Lung (tissue), 16 donors: ENCODE measurements around the gene BLTP2. TPM values are rescaled to one million over a fixed set of nuclear protein-coding genes. Genes with fewer than 3 reads are reported as not detected.

Experiments used
- ATAC-seq: fragments of 200-7000 bp; cut with Tn5 transposase; one replicate; pipeline ENCODE4 v1.9.1; 2020; ENCODE audit warnings: moderate number of reproducible peaks; ENCODE audit not compliant: insufficient read depth, low FRiP score
- DNase-seq, 3 donors: peaks; one replicate each; pipeline ENCODE4 v3.0.0-alpha.2; 2013 to 2017
- H3K27ac ChIP-seq, 2 donors: one replicate each; pipeline ENCODE4 v1.5.1; 2013; ENCODE audit warnings: mild to moderate bottlenecking in 2 of 2, moderate library complexity in 2 of 2, control low read depth in 1 of 2, inconsistent platforms in 1 of 2, low read depth in 1 of 2, low read length in 1 of 2
- H3K27me3 ChIP-seq, 3 donors: one replicate each; pipeline ENCODE4 v1.5.1; 2013; ENCODE audit warnings: low read length in 2 of 3; ENCODE audit not compliant: control insufficient read depth in 3 of 3, insufficient read depth in 3 of 3
- H3K36me3 ChIP-seq, 4 donors: one replicate each; pipeline ENCODE4 v1.5.1; 2013; ENCODE audit warnings: low read length in 4 of 4, mild to moderate bottlenecking in 1 of 4, moderate library complexity in 1 of 4; ENCODE audit not compliant: control insufficient read depth in 4 of 4, insufficient read depth in 4 of 4
- H3K4me1 ChIP-seq, 5 donors: one replicate each; pipeline ENCODE4 v1.5.1; 2013; ENCODE audit warnings: low read length in 5 of 5, mild to moderate bottlenecking in 2 of 5, moderate library complexity in 1 of 5; ENCODE audit not compliant: control insufficient read depth in 5 of 5, insufficient read depth in 5 of 5
- H3K4me3 ChIP-seq: one replicate; pipeline ENCODE4 v1.5.1; 2013; ENCODE audit warnings: mild to moderate bottlenecking, control low read depth, moderate library complexity
- H3K9ac ChIP-seq, 2 donors: one replicate each; pipeline ENCODE4 v1.5.1; 2013; ENCODE audit warnings: low read length in 2 of 2, control low read depth in 1 of 2; ENCODE audit not compliant: insufficient read depth in 1 of 2
- H3K9me3 ChIP-seq, 4 donors: one replicate each; pipeline ENCODE4 v1.5.1; 2013; ENCODE audit warnings: low read length in 3 of 4, mild to moderate bottlenecking in 1 of 4, moderate library complexity in 1 of 4; ENCODE audit not compliant: control insufficient read depth in 4 of 4, insufficient read depth in 3 of 4
- WGBS, 2 donors: extraction: QIAGEN DNeasy Blood & Tissue Kit; methylation state at CpG; one replicate each; pipeline ENCODE4 v1.1.7; 2013; 5-methylcytosine and 5-hydroxymethylcytosine counted together
- long read RNA-seq, 5 donors: transcript quantifications; one replicate each; lab custom pipeline, GENCODE V29; 2026
- polyA plus RNA-seq, 2 donors: library from polyadenylated mRNA; stranded (reverse); fragments of 200-250 nt; gene quantifications; one replicate each; pipeline ENCODE4 v1.2.1, GENCODE V29; 2013
- total RNA-seq, 2 donors: library from RNA; depleted of rRNA in 1 of 2; stranded (reverse); fragments of >200 nt in 1 of 2; gene quantifications; one replicate each; pipeline ENCODE4 v1.2.1, GENCODE V29; 2014 to 2021
- TF ChIP-seq, protein P1 (sequence below): IDR thresholded peaks from 2 replicates; pipeline ENCODE4 v1.5.1; 2012; ENCODE audit warnings: mild to moderate bottlenecking; ENCODE audit errors: control extremely low read depth, extremely low read depth
- donor health status: control.
- donor health status: control.
- donor health status: Bipolar disorder and iron deficiency.
- donor health status: healthy.
- donor health status: DM: yes; HTN: yes; CAD: no.

The BLTP2 gene
- 100 to 1,000 TPM in 1 of 2 donors, 10 to 100 TPM in 1; 81.3 to 147 TPM for total RNA-seq
- 10 to 100 TPM; 23.4 to 46.4 TPM for polyA plus RNA-seq
- long read RNA-seq, donor 1, partial matches to known transcripts: 11 of 17 reads
- long read RNA-seq, donor 1, other reads (novel, unspliced or antisense): 0 of 17 reads
- long read RNA-seq, donor 2, partial matches to known transcripts: 0 of 3 reads
- long read RNA-seq, donor 2, other reads (novel, unspliced or antisense): 0 of 3 reads
- long read RNA-seq, donor 3, partial matches to known transcripts: 2,510 of 2,614 reads
- long read RNA-seq, donor 3, other reads (novel, unspliced or antisense): 102 of 2,614 reads
- long read RNA-seq, donor 4, partial matches to known transcripts: 0 of 2 reads
- long read RNA-seq, donor 4, other reads (novel, unspliced or antisense): 0 of 2 reads
- long read RNA-seq, donor 5, full-length matches to known transcripts: 16 of 32 reads
- long read RNA-seq, donor 5, partial matches to known transcripts: 16 of 32 reads
- long read RNA-seq, donor 5, other reads (novel, unspliced or antisense): 0 of 32 reads

DNA sequence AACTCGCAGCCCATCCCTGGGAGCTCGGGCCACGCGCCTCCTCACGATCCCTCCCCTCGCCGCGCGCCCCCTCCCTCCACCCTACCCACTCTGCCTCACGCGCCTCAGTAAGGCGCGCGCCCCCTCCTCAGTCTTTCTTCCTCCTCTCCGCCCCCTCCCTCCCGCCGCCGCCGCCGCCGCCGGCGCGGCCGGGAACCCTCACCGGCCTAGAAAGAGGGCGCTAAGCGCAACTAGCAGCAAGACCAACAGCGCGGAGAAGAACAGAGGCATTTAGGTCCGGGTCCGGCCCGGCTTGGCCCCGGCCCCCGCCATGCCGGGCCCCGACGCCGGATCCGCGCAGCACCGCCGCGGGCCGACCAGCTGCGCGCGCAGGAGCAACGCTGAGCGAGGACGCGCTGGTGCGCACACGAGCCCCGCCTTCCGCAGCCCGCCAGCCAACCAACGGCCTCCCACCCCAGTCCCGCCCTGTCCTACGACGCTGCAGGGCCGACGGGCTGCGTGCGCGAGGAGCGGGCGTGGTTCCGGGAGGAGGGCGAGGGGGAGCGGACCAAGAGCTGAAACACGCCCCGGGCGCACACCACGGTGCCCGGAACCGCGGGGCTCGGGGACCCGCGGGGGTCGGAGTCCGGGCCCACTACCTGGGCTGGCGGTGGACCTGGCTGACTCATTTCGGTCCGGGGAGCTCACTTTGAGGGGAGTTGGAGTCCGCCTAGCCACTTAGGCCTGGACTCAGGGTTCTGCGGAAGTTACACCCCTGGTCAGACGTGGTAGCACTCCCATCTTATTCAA is at the start of gene BLTP2:
Gene BLTP2 (minus strand): TSS at position 372 of the 789 bp plus-strand sequence. CDS start 102 bp downstream, at position 270.
- Histone ChIP-seq H3K9me3 (no peaks in the 10 kb centered on the region), H3K27me3 (no peaks in the 10 kb centered on the region), H3K4me1 (peaks cover 4 to 21% (median 8%) of the 10 kb centered on the region in 5 donors), H3K4me3 (peak within 1 kb of the TSS; percentile 89), H3K9ac (peak within 1 kb of the TSS; percentile 60 to 61), H3K27ac (peak within 1 kb of the TSS; percentile 93 to 94), H3K36me3 (peaks cover 16 to 34% (median 27%) of the 10 kb centered on the region in 4 donors)
- 0% methylated on average over 72 to 89 of the region's 89 CpGs for WGBS, 2 donors
- peak; percentile 98 for ATAC-seq
- peak; percentile 96 to 98 (median 96) for DNase-seq
- TF ChIP-seq, protein P1, sequence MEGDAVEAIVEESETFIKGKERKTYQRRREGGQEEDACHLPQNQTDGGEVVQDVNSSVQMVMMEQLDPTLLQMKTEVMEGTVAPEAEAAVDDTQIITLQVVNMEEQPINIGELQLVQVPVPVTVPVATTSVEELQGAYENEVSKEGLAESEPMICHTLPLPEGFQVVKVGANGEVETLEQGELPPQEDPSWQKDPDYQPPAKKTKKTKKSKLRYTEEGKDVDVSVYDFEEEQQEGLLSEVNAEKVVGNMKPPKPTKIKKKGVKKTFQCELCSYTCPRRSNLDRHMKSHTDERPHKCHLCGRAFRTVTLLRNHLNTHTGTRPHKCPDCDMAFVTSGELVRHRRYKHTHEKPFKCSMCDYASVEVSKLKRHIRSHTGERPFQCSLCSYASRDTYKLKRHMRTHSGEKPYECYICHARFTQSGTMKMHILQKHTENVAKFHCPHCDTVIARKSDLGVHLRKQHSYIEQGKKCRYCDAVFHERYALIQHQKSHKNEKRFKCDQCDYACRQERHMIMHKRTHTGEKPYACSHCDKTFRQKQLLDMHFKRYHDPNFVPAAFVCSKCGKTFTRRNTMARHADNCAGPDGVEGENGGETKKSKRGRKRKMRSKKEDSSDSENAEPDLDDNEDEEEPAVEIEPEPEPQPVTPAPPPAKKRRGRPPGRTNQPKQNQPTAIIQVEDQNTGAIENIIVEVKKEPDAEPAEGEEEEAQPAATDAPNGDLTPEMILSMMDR: no peak

DNA sequence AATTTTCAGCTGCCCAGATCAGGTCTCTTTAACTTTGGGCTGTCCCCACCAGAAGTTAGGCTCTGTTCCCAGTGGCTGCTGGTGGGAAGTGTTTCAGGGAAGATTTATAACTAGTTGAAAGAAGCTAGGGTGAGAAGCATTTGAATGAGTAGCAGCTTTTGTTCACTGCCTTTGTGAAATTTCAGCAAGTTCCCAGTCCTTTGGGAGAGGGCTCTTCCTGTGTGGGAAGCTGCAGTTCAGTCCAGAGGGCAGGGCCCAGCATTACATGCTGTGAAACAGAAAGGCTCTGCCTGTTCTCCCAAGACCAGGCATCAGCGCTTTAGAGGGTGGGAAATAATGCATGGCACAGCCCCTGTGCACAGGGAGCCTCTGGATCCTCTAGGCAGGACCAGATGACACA is 48.9 kb upstream of the BLTP2 start:
- TF ChIP-seq, protein P1: no peak
- WGBS, 2 donors: 96 to 98% methylated on average over 1 of the region's 1 CpG
- no peaks in the 10 kb centered on the region for H3K27me3 ChIP-seq
- peaks cover 45 to 77% (median 68%) of the 10 kb centered on the region in 4 donors for H3K36me3 ChIP-seq
- no peaks in the 10 kb centered on the region for H3K9me3 ChIP-seq
- no peak overlapping the region for H3K4me3 ChIP-seq
- ATAC-seq: no peak
- DNase-seq: no peak
- H3K4me1 ChIP-seq: no peaks in the 10 kb centered on the region
- H3K9ac ChIP-seq: no peak overlapping the region
- H3K27ac ChIP-seq: no peak overlapping the region

DNA sequence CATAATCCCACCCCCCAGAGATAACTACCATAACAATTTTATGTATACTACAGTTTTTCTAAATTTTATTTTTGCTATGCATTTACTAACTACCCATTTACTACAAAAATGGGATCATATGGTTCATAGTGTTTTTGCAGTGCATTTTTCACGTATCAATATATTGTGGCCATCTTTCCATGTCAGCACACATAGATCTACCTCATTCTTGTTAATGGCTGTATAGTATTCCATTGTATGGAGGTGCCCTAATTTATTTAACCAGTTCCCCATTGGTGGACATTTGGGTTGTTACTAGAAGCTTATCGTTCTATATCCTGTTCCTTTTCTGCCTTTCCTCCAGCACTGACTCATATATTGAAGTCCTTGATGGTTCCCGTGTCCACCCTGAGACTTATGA is 44.1 kb upstream of the BLTP2 start:
- TF ChIP-seq, protein P1: no peak
- peaks cover 56 to 75% (median 67%) of the 10 kb centered on the region in 4 donors for H3K36me3 ChIP-seq
- no peak overlapping the region for H3K27ac ChIP-seq
- ATAC-seq (no peak), DNase-seq (no peak)
- no peaks in the 10 kb centered on the region for H3K9me3 ChIP-seq
- WGBS, 2 donors: 98 to 99% methylated on average over 3 of the region's 3 CpGs
- no peak overlapping the region for H3K4me3 ChIP-seq
- no peak overlapping the region for H3K9ac ChIP-seq
- H3K27me3 ChIP-seq: no peaks in the 10 kb centered on the region
- peaks cover 0 to 3% (median 0%) of the 10 kb centered on the region in 5 donors for H3K4me1 ChIP-seq
